ENCODE results near the gene ADGRF1.

ADGRF1 gene

DNA sequence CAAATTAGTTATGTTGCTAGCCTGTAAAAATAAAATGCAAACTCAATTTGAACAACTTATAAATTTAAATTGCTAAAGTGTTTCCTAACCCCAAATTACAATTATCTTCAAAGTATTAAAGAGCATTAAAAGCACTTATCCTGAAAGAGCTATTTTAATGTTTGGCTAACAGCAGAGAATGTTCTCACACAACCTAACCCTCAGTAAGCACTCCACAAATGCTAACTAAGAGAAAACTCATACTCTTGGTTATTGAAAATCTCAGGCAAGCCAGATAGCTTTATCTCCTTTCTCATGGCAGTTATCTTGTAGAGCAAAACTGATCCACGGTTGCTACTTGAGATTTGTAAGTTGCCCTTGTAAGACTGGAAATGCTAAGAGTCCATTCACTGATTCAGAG is 30.5 kb upstream of the ADGRF1 start:
- no peak overlapping the region for H3K4me3 ChIP-seq (ENCODE audit: low read depth, low read length)
- TF ChIP-seq, protein P1, sequence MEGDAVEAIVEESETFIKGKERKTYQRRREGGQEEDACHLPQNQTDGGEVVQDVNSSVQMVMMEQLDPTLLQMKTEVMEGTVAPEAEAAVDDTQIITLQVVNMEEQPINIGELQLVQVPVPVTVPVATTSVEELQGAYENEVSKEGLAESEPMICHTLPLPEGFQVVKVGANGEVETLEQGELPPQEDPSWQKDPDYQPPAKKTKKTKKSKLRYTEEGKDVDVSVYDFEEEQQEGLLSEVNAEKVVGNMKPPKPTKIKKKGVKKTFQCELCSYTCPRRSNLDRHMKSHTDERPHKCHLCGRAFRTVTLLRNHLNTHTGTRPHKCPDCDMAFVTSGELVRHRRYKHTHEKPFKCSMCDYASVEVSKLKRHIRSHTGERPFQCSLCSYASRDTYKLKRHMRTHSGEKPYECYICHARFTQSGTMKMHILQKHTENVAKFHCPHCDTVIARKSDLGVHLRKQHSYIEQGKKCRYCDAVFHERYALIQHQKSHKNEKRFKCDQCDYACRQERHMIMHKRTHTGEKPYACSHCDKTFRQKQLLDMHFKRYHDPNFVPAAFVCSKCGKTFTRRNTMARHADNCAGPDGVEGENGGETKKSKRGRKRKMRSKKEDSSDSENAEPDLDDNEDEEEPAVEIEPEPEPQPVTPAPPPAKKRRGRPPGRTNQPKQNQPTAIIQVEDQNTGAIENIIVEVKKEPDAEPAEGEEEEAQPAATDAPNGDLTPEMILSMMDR (IDR thresholded peaks at IDR 0.05; ENCODE audit: low read depth, low read length, missing control alignments): no peak

DNA sequence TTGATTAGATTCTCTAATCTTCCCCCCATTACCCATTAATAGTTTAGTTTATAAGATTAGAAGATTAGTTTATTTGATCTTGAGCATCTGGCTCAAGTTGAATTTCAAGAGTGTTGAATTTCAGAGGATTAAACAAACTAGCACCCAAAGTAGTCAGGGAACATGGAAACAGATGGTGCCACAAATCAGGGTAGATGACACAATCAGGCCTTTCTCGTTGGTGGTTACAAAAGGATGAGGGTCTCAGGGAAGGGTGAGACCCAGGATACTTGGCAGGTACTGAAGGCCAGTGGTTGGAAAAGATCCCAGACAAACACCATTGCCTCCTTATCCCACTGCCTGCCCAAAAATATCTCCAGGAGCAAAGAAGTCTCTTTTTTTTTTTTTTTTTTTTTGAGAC is 29.5 kb upstream of the ADGRF1 start:
- DNase-seq (ENCODE audit: low read depth): no peak
- TF ChIP-seq, protein P1 (IDR thresholded peaks at IDR 0.05; ENCODE audit: low read depth, low read length, missing control alignments): no peak
- H3K4me3 ChIP-seq (ENCODE audit: low read depth, low read length): no peak overlapping the region

More for the DNA sequence above, 30.5 kb upstream of the ADGRF1 start:
- DNase-seq (ENCODE audit: low read depth): no peak

DNA sequence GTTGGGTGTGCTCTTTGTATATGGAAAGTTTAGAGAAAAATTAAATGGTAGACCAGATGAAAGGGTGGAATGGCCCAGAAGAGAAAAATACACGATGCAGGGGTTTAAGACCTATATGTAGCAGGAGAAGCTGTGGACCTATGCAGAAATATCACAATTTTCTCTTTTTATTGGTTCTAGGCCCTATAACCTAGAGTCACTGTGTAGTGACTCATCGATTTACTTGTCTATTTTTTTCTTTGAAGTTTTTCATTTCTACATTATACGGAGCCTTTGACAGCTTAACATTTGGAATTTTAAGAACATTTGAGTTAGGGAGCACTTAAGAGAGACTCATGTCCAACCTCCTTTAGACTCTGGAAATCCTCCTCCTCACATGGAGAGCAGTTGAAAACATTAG is 28.3 kb upstream of the ADGRF1 start:
- TF ChIP-seq, protein P1 (IDR thresholded peaks at IDR 0.05; ENCODE audit: low read depth, low read length, missing control alignments): no peak
- no peak overlapping the region for H3K4me3 ChIP-seq (ENCODE audit: low read depth, low read length)
- no peak for DNase-seq (ENCODE audit: low read depth)

DNA sequence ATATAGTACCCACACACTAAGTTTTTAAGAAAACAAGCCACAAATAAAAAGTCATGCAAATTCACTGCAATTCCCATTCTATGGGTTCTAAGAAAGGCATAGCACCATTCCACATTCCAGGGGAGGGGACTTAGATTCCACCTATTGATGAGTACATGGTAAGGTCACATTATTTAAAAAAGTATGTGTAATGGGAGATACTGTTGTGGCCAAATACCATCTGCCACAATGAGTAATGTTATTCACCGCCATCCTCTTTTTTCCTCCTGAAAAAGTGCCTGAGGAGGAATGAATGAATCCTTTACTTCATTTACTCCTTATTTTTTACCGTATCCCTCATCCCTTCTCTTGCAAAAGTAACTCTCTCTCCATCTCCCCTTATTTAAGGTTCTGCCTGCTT is 27.0 kb upstream of the ADGRF1 start:
- no peak for DNase-seq (ENCODE audit: low read depth)
- TF ChIP-seq, protein P1 (IDR thresholded peaks at IDR 0.05; ENCODE audit: low read depth, low read length, missing control alignments): no peak
- no peak overlapping the region for H3K4me3 ChIP-seq (ENCODE audit: low read depth, low read length)

DNA sequence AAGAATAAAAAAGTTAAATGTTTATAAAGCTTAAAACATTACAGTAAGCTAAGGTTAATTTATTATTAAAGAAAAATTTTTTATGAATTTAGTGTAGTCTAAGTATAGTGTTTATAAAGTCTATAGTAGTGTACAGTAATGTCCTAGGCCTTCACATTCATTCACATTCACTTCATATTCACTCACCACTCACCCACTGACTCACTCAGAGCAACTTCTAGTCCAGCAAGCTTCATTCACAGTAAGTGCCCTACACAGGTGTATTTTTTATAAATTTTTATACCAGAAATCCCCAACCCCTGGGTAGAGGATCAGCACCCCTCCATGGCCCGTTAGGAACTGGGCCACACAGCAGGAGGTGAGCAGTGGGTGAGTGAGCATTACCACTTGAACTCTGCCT is 24.3 kb upstream of the ADGRF1 start:
- no peak overlapping the region for H3K4me3 ChIP-seq (ENCODE audit: low read depth, low read length)
- TF ChIP-seq, protein P1 (IDR thresholded peaks at IDR 0.05; ENCODE audit: low read depth, low read length, missing control alignments): no peak
- DNase-seq (ENCODE audit: low read depth): no peak

DNA sequence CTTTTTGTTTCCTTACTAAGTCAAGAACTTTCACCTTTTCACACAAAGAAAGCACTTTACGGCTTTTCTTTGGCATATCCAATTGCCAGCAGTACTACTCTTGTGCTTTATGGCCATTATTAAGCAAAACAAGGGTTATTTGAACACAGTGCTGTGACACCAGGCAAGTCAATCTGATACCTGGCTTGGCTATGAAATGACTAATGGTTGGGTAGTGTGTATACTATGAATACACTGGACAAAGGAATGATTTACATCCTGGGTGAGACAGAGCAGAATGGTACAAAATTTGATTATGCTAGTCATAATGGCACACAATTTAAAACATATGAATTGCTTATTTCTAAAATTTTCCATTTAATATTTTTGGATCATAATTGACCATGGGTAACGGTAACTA is 22.1 kb upstream of the ADGRF1 start:
- no peak overlapping the region for H3K4me3 ChIP-seq (ENCODE audit: low read depth, low read length)
- DNase-seq (ENCODE audit: low read depth): no peak
- TF ChIP-seq, protein P1 (IDR thresholded peaks at IDR 0.05; ENCODE audit: low read depth, low read length, missing control alignments): no peak

DNA sequence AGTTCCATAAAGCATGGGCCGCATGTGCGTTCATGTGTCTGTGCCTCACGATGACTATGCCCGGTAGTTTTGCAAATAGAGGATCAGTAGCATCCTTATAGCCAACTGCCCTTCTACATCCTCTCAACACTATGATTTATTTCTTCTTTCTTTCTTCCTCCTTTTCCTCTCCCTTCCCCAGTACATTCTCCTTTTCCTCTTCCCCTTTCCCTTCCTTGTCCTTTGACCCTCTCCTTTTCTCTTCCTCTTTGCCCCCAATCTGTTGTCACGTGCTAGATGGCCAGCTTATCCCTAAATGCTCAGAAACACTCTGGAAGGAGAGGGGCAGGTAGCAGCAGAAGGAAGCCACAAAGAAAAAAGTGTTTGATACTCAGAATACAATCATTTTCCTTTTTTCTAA is 20.2 kb upstream of the ADGRF1 start:
- TF ChIP-seq, protein P1 (IDR thresholded peaks at IDR 0.05; ENCODE audit: low read depth, low read length, missing control alignments): no peak
- no peak for DNase-seq (ENCODE audit: low read depth)
- H3K4me3 ChIP-seq (ENCODE audit: low read depth, low read length): no peak overlapping the region

All from GM12864 (cell line).